ENCODE results near the gene CBX8. TPM values are rescaled to one million over a fixed set of nuclear protein-coding genes. Genes with fewer than 3 reads are reported as not detected.

The CBX8 gene
- total RNA-seq, 1 experiment from 2014 or later, result 11.3 TPM

DNA sequence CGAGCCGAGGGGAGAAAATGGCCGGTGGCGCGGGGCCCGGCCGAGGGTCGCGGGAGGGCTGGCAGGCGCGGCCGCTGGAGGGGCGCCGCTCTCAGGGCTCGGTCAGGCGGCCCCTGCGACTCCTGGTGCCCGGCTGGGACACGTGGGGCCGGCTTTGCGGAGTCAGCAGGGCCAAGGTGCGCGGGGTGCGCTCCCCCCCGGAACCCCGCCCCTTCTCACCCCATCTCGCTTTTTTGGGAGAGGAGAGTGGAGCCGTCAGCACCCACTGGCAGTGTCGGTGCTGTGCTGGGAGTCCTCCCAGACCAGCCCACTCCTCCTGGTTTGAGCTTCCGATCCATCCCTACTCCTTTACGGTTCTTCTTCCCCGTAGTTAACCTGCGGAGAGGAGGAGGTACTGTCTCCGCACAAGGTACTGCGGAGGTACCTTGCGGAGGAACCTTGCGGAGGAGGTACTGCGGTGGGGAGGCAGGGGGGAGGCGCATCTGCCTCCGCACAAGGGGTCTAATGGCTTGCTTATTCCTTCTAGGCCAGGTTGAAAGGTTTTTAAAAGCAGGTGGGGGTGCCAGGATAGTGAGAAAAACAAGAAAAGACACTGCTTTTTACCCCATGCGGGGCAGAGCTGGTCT, 19.1 kb upstream of the CBX8 start:
- Histone ChIP-seq H3K4me2 (ENCODE audit: low read length) (no peak overlapping the region), H4K20me1 (ENCODE audit: low read length) (no peaks in the 10 kb centered on the region), H3K9me2 (replicated peaks; ENCODE audit: low read length) (no peaks in the 10 kb centered on the region), H3K9ac (ENCODE audit: low read length) (no peak overlapping the region), H3K4me3 (ENCODE audit: low read length) (no peak overlapping the region), H2AFZ (ENCODE audit: low read length) (no peak overlapping the region), H3F3A (ENCODE audit: low read length, unreplicated experiment) (no peaks in the 10 kb centered on the region), H3K27ac (ENCODE audit: low read length) (no peak overlapping the region), H3K9me3 (ENCODE audit: low read length) (no peaks in the 10 kb centered on the region), H3K79me2 (ENCODE audit: low read length) (no peaks in the 10 kb centered on the region), H3K27me3 (ENCODE audit: low read length) (peaks cover 15% of the 10 kb centered on the region), H3K36me3 (ENCODE audit: low read depth, low read length) (no peaks in the 10 kb centered on the region), H3K4me1 (ENCODE audit: insufficient read depth, low read length) (peaks cover 27% of the 10 kb centered on the region)
- BruUV-seq (replicated peaks), result no TSS peak
- ChIA-PET POLR2A (ENCODE audit: unreplicated experiment) (no interaction called here), CTCF (interaction anchor here (0.6 kb wide), 1 partner anchor 1097 kb away, joined by 8 read pairs; no protein-coding TSS in a partner anchor)
- intact Hi-C loops (cut with micrococcal nuclease), result no loop called here
- no peak for DNase-seq
- TF ChIP-seq EZH2phosphoT487 (IDR thresholded peaks at IDR 0.05; ENCODE audit: borderline replicate concordance, low read length) (no peak), EZH2 (IDR thresholded peaks at IDR 0.05; ENCODE audit: low read length, unreplicated experiment) (no peak)
- TF ChIP-seq, protein P1, sequence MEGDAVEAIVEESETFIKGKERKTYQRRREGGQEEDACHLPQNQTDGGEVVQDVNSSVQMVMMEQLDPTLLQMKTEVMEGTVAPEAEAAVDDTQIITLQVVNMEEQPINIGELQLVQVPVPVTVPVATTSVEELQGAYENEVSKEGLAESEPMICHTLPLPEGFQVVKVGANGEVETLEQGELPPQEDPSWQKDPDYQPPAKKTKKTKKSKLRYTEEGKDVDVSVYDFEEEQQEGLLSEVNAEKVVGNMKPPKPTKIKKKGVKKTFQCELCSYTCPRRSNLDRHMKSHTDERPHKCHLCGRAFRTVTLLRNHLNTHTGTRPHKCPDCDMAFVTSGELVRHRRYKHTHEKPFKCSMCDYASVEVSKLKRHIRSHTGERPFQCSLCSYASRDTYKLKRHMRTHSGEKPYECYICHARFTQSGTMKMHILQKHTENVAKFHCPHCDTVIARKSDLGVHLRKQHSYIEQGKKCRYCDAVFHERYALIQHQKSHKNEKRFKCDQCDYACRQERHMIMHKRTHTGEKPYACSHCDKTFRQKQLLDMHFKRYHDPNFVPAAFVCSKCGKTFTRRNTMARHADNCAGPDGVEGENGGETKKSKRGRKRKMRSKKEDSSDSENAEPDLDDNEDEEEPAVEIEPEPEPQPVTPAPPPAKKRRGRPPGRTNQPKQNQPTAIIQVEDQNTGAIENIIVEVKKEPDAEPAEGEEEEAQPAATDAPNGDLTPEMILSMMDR (conservative IDR thresholded peaks at IDR 0.05; ENCODE audit: low read depth, low read length), result no peak
- no peak for ATAC-seq

DNA sequence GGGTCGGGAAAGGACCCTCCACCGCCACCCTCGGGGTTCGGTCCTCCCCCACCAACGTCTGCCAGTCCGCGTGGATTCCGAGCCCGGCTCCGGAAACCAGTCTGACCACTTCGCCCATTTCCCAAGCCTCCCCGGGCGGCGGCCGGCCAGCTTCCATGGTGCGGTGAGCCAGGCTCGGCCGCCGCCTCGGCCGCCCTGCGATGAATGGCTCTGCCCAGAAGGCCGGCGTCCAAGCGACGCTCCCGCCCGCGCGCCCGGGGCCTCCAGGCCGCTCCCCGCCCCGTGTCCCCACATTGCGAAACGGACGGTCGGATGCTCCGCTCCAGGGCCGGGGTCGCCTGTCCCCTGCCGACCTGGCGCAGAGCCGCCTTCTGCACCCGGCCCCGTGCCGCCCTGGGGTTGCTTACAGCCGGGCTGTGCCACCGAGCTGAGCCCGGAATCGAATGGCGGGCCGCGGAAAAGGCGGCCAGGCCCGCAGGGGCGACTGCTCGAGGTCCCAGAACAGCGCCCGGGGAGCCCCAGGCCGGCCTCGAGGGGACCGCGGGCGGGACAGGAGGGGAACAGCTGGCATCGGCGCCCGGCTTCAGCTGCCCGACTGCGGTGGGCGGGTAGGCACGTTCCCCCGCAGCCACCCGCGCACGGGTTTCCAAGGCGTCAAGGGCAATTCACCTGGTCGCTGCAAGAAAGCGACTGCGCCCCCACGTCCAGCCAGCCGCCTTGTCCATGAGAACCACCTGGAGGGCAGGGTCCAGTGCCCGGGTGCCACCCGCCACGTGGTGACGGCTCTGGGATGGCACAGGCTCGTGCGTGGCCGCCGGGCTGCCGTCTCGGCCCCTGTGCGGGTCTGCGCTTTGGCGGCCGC, 18.3 kb upstream of the CBX8 start:
- H3K27me3 ChIP-seq (ENCODE audit: low read length), result peaks cover 21% of the 10 kb centered on the region
- ATAC-seq (peak; percentile 6; the same call in 1 of the 2 replicates), DNase-seq (peak; percentile 70)
- TF ChIP-seq EZH2 (IDR thresholded peaks at IDR 0.05; ENCODE audit: low read length, unreplicated experiment) (no peak), EZH2phosphoT487 (IDR thresholded peaks at IDR 0.05; ENCODE audit: borderline replicate concordance, low read length) (no peak)
- TF ChIP-seq, protein P1 (conservative IDR thresholded peaks at IDR 0.05; ENCODE audit: low read depth, low read length), result no peak
- no peaks in the 10 kb centered on the region for H4K20me1 ChIP-seq (ENCODE audit: low read length)
- H3K36me3 ChIP-seq (ENCODE audit: low read depth, low read length), result no peaks in the 10 kb centered on the region
- H2AFZ ChIP-seq (ENCODE audit: low read length), result peak overlapping the region; percentile 67
- intact Hi-C loops (cut with micrococcal nuclease), result no loop called here
- ChIA-PET CTCF (no interaction called here), POLR2A (ENCODE audit: unreplicated experiment) (no interaction called here)
- peaks cover 29% of the 10 kb centered on the region for H3K4me1 ChIP-seq (ENCODE audit: insufficient read depth, low read length)
- H3K4me2 ChIP-seq (ENCODE audit: low read length), result peak overlapping the region; percentile 80
- H3K4me3 ChIP-seq (ENCODE audit: low read length), result peak overlapping the region; percentile 56
- BruUV-seq (replicated peaks), result no TSS peak
- H3F3A ChIP-seq (ENCODE audit: low read length, unreplicated experiment), result no peaks in the 10 kb centered on the region
- H3K9me3 ChIP-seq (ENCODE audit: low read length), result no peaks in the 10 kb centered on the region
- peak overlapping the region; percentile 28 for H3K9ac ChIP-seq (ENCODE audit: low read length)
- H3K27ac ChIP-seq (ENCODE audit: low read length), result no peak overlapping the region
- H3K9me2 ChIP-seq (replicated peaks; ENCODE audit: low read length), result no peaks in the 10 kb centered on the region
- no peaks in the 10 kb centered on the region for H3K79me2 ChIP-seq (ENCODE audit: low read length)
